Ectodermal cell (in vitro differentiated cells): ENCODE measurements around the gene PHC2.
A peak's percentile ranks its signal among the peaks of the same experiment; 100 is the strongest.

Source experiments
- H3K27ac ChIP-seq: 2 replicates; pipeline ENCODE4 v1.7.0; 2013; ENCODE audit warnings: mild to moderate bottlenecking, low read depth, low read length; ENCODE audit not compliant: insufficient read depth, poor library complexity, severe bottlenecking
- H3K27me3 ChIP-seq: 2 replicates; pipeline ENCODE4 v1.7.0; 2013; ENCODE audit warnings: mild to moderate bottlenecking, low read length; ENCODE audit not compliant: insufficient read depth, control insufficient read depth, poor library complexity, severe bottlenecking
- H3K36me3 ChIP-seq: one replicate; pipeline ENCODE4 v1.7.0; 2013; ENCODE audit warnings: low read length; ENCODE audit not compliant: control insufficient read depth, insufficient read depth
- H3K4me1 ChIP-seq: one replicate; pipeline ENCODE4 v1.7.0; 2013; ENCODE audit warnings: low read length; ENCODE audit not compliant: control insufficient read depth, insufficient read depth
- H3K4me3 ChIP-seq: 2 replicates; pipeline ENCODE4 v1.7.0; 2013; ENCODE audit warnings: low read depth, low read length, control low read depth; ENCODE audit not compliant: insufficient read depth
- H3K9me3 ChIP-seq: 2 replicates; pipeline ENCODE4 v1.7.0; 2013; ENCODE audit warnings: mild to moderate bottlenecking, low read length, moderate library complexity; ENCODE audit not compliant: control insufficient read depth
- WGBS, 2 experiments: methylation state at CpG; one replicate each; pipeline ENCODE4 v1.1.7; 2013; ENCODE audit warnings: missing lambda C conversion rate in 2 of 2; 5-methylcytosine and 5-hydroxymethylcytosine counted together

Gene PHC2

DNA sequence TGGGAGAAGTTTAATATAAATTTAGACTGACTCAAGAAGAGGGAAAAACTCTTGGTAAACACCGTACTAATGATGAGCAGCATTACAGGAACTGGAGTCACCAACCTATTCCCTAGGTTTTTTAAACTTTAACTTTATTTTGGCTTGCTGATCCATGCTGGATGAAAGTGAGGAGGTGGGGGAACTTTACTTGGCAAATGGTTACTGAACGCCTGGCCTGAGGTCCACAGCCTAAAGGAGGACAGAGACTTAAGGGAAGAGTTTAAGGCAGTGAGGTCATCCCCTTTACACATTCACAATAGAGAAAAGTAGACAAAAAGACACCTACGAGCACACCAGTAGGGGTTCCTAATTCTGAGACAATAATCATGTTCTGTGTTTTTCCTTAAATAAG is 84.4 kb downstream of the PHC2 start:
- Histone ChIP-seq H3K27ac (no peak overlapping the region), H3K36me3 (peaks cover 9% of the 10 kb centered on the region), H3K27me3 (peaks cover 12% of the 10 kb centered on the region), H3K4me1 (peaks cover 70% of the 10 kb centered on the region), H3K9me3 (no peaks in the 10 kb centered on the region), H3K4me3 (peak overlapping the region; percentile 80)
- WGBS, 2 experiments, result 53 to 73% methylated on average over 2 to 3 of the region's 3 CpGs

DNA sequence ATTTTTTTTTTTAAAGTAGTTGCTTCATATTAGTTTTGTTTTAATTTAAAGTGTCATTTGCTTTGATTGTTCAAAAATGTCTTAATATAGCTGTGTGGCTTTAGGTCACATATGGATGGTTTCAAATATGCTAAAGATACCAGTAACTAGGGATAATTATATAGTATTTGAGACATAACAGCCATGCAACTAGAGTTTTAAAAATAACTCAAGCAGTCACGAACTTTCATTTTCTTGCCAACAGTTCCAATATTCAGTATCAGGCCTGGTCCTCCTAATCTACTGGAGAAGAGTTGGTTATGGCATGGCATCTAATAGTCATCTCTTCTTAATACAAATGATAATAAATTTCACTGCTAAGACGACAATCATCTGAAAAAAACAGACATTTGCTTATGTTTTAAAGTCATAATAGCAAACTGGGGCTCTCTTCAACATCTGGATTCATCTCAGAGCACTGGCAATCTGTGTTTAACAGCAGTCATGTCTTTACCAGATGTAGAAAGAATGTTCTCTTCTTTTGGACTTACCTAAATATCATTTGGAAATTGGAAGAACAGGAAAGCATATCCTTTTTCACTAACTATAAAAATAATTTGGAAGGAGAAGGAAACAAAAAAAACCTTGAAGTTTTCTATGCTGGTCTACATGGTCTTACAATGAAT is 85.9 kb downstream of the PHC2 start:
- H3K4me1 ChIP-seq, result peaks cover 73% of the 10 kb centered on the region
- no peak overlapping the region for H3K4me3 ChIP-seq
- no peaks in the 10 kb centered on the region for H3K9me3 ChIP-seq
- H3K27me3 ChIP-seq, result no peaks in the 10 kb centered on the region
- peaks cover 9% of the 10 kb centered on the region for H3K36me3 ChIP-seq
- 94 to 95% methylated on average over 2 of the region's 2 CpGs for WGBS, 2 experiments
- no peak overlapping the region for H3K27ac ChIP-seq

- H3K36me3 ChIP-seq, result peaks cover 9% of the 10 kb centered on the region
- no peaks in the 10 kb centered on the region for H3K9me3 ChIP-seq
- H3K4me1 ChIP-seq, result peaks cover 87% of the 10 kb centered on the region
- WGBS, 2 experiments, result 85 to 87% methylated on average over 5 of the region's 5 CpGs
- no peak overlapping the region for H3K4me3 ChIP-seq
- no peaks in the 10 kb centered on the region for H3K27me3 ChIP-seq
- H3K27ac ChIP-seq, result no peak overlapping the region
Measured at GRCh38 chr1:33343539-33343938, 87.4 kb downstream of the PHC2 start.

DNA sequence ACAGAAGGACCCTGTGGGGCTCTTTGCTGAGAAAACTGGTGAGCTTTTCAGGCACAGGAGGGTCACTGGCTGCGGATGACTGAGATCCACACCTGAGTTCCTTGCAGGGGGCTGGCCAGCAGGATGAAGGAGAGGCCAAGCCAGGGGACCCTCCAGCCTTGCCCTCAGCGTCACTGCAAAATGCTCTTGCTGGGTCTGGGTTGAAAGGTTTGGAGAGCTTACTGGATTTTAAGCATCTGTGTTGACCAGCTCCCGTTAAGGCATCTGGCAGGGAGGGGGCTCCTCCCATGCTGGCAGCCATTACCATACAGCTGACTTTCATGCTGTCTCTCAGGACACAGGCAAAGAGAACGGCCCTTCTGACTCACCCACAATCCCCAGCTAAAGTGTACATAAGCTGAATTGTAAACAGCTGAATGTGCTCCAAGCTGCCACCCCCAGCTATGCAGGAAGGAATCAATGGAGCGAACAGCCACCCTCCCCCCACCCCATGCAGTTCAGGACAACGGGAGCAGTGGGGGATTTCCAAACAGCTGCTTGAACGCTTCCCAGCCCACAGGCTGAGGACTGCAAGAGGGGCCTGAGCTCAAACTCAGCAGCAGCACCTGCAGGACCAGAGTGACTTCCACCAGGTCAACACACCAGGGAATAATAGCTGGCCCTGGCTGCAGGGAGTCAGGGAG is 88.7 kb downstream of the PHC2 start:
- H3K36me3 ChIP-seq, result peaks cover 9% of the 10 kb centered on the region
- WGBS, 2 experiments, result 3 to 5% methylated on average over 7 of the region's 7 CpGs
- peaks cover 91% of the 10 kb centered on the region for H3K4me1 ChIP-seq
- H3K9me3 ChIP-seq, result no peaks in the 10 kb centered on the region
- peak overlapping the region; percentile 11 for H3K4me3 ChIP-seq
- H3K27ac ChIP-seq, result peak overlapping the region; percentile 84
- no peaks in the 10 kb centered on the region for H3K27me3 ChIP-seq

- Histone ChIP-seq H3K4me1 (peaks cover 88% of the 10 kb centered on the region), H3K27me3 (no peaks in the 10 kb centered on the region), H3K9me3 (no peaks in the 10 kb centered on the region), H3K27ac (no peak overlapping the region), H3K36me3 (peaks cover 9% of the 10 kb centered on the region), H3K4me3 (no peak overlapping the region)
- 90% methylated on average over 6 of the region's 6 CpGs for WGBS, 2 experiments
Measured at GRCh38 chr1:33341190-33341589, 89.7 kb downstream of the PHC2 start.

DNA sequence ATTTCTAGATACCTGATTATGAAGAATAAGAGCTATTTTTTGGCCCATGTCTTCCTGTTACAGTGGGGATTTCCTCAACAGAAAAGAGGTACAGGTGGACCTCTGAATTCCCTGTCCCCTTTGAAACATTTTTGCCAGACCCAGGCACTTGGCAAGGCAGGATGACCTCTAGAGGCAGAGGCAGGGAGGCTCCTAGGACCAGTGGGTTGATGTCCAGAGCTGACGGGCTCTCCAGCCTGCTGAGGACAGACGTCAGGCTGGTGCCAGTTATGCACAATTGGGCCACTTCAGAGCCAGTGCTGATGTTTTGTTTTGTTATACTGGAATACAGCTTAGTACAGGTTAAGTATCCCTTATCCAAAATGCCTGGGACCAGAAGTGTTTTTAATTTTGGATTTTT is 91.5 kb downstream of the PHC2 start:
- Histone ChIP-seq H3K27ac (peak overlapping the region; percentile 99), H3K27me3 (no peaks in the 10 kb centered on the region), H3K4me3 (no peak overlapping the region), H3K4me1 (peaks cover 82% of the 10 kb centered on the region), H3K9me3 (no peaks in the 10 kb centered on the region), H3K36me3 (peaks cover 6% of the 10 kb centered on the region)
- WGBS, 2 experiments, result 70 to 76% methylated on average over 2 of the region's 2 CpGs

DNA sequence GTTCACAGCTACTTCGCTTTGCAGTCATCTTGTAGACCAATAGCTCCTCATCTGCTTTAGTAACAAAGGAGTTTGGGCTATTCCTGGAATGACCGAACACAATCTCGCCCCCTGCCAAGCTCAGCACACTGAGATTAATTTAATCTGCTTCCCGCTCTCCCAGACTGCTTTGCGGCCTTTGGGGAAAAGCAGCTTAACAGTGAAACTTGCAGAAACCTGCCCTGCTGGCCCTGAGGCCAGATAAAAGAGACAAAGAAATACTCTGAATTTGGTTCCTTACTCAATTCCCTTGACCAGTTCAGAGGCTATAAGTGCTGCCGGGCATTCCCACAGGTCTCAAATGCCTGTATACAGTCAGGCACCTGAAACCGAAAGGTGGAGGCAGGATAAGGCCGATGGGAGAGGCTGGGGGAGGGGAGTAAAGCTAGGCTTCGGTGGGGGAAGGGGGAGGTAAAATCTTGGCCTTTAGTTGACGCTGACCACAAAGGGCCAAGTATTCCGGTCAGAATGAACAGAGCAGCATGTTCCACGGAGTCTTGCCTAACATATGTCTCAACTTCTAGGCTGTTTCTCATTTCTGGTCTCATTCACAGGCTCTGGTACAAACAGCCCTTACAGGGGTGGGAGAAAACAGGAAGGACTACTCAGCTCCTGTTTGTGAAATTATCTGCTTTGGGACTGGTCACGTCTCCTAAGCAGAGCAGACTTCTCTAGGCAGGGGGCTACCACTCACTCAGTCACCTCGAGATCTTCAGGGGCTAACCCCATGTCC is 92.3 kb downstream of the PHC2 start:
- Histone ChIP-seq H3K4me1 (peaks cover 82% of the 10 kb centered on the region), H3K27ac (peak overlapping the region; percentile 99), H3K9me3 (no peaks in the 10 kb centered on the region), H3K27me3 (no peaks in the 10 kb centered on the region), H3K4me3 (no peak overlapping the region), H3K36me3 (peaks cover 9% of the 10 kb centered on the region)
- WGBS, 2 experiments, result 35 to 37% methylated on average over 14 of the region's 14 CpGs

DNA sequence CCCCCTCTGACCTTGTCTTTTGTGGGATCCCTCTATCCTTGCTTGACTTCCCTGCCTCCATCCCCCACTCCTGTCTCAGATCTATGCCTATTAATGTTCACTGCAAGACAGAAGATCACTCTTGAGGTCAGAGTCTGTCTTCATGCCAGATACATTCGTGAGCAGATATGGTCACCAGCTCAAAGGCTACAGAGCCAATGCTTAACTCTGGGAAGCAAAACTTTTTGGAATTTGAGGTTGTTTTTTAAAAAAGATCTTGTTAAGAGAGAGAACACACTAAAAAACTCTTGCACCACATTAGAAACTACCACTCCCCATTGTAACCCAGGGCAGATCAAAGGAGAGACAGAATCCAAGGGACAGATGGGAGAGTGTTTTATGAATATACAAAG is 92.9 kb downstream of the PHC2 start:
- H3K36me3 ChIP-seq, result peaks cover 13% of the 10 kb centered on the region
- H3K9me3 ChIP-seq, result no peaks in the 10 kb centered on the region
- H3K4me3 ChIP-seq, result no peak overlapping the region
- peak overlapping the region; percentile 99 for H3K27ac ChIP-seq
- H3K27me3 ChIP-seq, result no peaks in the 10 kb centered on the region
- peaks cover 82% of the 10 kb centered on the region for H3K4me1 ChIP-seq
- 88% methylated on average over 1 of the region's 1 CpG for WGBS, 2 experiments

DNA sequence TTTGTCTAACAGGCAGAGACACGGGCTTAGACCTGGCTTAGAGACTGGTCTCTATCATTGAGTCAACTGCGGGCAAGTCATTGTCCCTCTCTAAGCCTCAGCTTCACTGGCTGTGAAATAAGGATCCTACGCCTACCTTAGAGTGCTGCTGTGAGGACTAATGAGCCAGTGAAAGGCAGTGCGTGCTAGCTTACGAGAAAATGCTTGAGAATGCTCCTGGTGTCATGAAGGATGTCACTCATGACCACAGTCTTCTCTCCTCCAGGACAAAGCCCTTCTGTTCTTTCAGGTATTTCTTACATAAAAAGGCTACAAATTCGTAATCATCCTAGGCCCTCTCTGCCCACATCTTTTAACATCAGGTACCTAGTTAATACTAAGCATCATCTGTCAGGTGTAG is 93.5 kb downstream of the PHC2 start:
- WGBS, 2 experiments, result 60 to 68% methylated on average over 6 of the region's 6 CpGs
- H3K4me3 ChIP-seq, result no peak overlapping the region
- no peaks in the 10 kb centered on the region for H3K9me3 ChIP-seq
- peaks cover 19% of the 10 kb centered on the region for H3K36me3 ChIP-seq
- peak overlapping the region; percentile 99 for H3K27ac ChIP-seq
- H3K27me3 ChIP-seq, result no peaks in the 10 kb centered on the region
- H3K4me1 ChIP-seq, result peaks cover 76% of the 10 kb centered on the region

GRCh38 chr1:33336580-33336979 is 94.3 kb downstream of the PHC2 start:
- no peak overlapping the region for H3K4me3 ChIP-seq
- no peaks in the 10 kb centered on the region for H3K27me3 ChIP-seq
- no peaks in the 10 kb centered on the region for H3K9me3 ChIP-seq
- H3K27ac ChIP-seq, result no peak overlapping the region
- peaks cover 67% of the 10 kb centered on the region for H3K4me1 ChIP-seq
- H3K36me3 ChIP-seq, result peaks cover 28% of the 10 kb centered on the region
- WGBS, 2 experiments, result 81 to 84% methylated on average over 9 of the region's 9 CpGs
